Neural progenitor cell (in vitro differentiated cells): Measurements from ENCODE around the gene SLC25A26.

Source experiments
- EZH2 ChIP-seq: fragments of 200-600 bp; sonication (generic); IDR thresholded peaks from 2 replicates; pipeline ENCODE4 v1.6.1; 2017; ENCODE audit warnings: antibody characterized with exemption, mild to moderate bottlenecking, moderate library complexity
- EZH2phosphoT487 ChIP-seq: fragments of 200-600 bp; sonication (generic); IDR thresholded peaks from 2 replicates; pipeline ENCODE4 v1.6.1; 2017; ENCODE audit warnings: antibody characterized with exemption
- TF ChIP-seq, protein P1 (sequence below): fragments of 200-600 bp; sonication (generic); IDR thresholded peaks from 2 replicates; pipeline ENCODE4 v1.5.1; 2017; ENCODE audit warnings: antibody characterized with exemption, mild to moderate bottlenecking

DNA sequence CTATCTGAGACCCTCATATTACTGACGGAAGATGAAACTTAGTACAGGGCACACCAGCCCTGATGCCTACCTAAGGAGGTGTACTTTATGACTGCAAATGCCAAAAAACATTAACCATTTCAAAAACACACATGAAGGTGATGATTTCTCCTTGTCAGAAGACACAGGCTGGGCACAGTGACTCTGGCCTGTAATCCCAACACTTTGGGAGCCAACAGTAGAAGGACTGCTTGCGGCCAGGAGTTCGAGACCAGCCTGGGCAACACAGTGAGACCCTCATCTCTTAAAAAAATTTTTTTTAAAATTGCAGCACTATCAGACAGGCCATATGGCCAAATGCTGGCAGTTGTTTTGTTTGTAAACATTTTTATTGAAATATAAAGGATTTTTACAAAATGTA lies 206.6 kb downstream of the SLC25A26 start:
- TF ChIP-seq, protein P1, sequence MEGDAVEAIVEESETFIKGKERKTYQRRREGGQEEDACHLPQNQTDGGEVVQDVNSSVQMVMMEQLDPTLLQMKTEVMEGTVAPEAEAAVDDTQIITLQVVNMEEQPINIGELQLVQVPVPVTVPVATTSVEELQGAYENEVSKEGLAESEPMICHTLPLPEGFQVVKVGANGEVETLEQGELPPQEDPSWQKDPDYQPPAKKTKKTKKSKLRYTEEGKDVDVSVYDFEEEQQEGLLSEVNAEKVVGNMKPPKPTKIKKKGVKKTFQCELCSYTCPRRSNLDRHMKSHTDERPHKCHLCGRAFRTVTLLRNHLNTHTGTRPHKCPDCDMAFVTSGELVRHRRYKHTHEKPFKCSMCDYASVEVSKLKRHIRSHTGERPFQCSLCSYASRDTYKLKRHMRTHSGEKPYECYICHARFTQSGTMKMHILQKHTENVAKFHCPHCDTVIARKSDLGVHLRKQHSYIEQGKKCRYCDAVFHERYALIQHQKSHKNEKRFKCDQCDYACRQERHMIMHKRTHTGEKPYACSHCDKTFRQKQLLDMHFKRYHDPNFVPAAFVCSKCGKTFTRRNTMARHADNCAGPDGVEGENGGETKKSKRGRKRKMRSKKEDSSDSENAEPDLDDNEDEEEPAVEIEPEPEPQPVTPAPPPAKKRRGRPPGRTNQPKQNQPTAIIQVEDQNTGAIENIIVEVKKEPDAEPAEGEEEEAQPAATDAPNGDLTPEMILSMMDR, result no peak
- TF ChIP-seq EZH2 (no peak), EZH2phosphoT487 (no peak)
